Activated CD4-positive, alpha-beta T cell treated with anti-CD3 and anti-CD28 coated beads, Interleukin-10, Interleukin-2, amounts not matched to agents 100 ng/mL and 50 ng/mL, durations not matched to agents 16 hours and 8 hours (primary cell): ENCODE measurements around the gene SPINK8.
"Not testable (repeated sequence)": the region's sequence is repeated elsewhere in the genome, so short reads cannot be mapped to it uniquely, and the experiment has no call there.

ENCODE experiments used
- DNase-seq: peaks from one replicate; pipeline ENCODE4 v3.0.0-alpha.2; 2020

The SPINK8 gene

DNA sequence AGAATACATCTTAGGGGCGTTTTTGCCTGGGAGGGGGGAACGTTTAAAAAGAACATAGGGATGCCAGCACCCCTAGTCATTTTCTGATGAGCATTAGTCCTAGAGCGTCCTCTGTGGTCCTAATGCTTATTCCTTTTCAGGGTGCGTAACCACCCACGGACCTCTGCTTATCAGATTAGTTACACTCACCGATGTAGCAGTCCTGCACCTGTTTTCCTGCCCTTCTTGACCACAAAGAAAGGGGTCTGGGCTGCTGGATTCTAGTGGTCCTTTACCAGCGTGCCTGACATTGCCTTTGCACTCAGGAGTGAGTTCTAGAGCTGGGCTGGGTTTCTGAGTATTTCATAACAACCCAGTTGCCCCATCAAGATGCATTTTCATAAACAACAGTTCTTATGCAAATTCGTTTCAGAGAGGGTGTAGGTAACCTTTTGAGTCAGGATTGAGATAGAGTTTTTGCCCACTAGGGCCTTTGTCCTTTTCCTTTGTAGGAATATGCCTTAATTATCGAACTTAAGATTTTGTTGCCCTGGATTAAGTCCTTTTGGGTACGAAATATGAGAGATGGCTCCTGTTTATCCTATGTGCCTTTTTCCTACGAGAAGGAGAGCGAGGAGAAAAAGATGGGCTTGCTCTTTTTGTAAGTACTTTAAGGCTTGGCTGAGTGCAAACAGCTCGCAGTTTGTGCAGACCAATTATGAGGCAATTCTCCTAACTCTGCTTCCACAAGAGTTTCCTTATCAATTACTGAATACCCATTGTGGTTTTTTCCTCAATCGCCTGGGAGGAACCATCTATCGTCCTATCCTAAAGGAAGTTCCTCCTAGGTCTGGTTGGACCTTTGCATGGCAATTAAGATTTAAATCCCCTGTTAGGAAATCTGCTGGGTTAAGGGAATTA lies at the start of gene SPINK8:
SPINK8 (minus strand) TSS at position 316 of the 900 bp plus-strand sequence. CDS start 5,320 bp downstream, outside the sequence.
- not testable (repeated sequence) for DNase-seq

DNA sequence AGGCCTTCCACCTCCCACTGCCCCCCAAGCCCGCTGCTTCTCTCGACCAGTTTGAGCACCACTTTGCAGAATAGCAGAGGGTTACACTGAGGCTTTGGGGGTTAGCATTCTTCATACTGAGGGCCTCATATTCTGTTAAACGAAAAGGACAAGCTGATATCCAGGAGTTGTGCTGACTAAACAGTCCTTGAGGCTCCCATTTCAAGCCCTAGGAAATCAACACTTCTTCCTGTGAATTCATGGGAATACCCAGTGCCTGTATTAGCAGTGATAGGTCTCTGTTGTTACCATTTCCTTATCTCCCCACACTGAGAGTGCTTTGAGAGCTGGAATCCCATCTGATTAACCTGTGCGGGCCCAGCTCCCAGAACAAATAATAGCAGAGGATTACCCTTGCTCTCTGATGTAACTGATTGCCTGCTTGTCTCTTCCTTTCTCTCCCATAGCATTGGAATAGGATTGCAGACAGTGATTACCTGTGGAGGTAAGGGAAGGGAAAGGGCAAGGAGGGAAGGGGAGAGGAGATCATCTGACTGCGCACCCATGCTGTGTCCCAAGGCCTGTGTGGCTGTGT lies 39.5 kb upstream of the SPINK8 start:
- DNase-seq = no peak

DNA sequence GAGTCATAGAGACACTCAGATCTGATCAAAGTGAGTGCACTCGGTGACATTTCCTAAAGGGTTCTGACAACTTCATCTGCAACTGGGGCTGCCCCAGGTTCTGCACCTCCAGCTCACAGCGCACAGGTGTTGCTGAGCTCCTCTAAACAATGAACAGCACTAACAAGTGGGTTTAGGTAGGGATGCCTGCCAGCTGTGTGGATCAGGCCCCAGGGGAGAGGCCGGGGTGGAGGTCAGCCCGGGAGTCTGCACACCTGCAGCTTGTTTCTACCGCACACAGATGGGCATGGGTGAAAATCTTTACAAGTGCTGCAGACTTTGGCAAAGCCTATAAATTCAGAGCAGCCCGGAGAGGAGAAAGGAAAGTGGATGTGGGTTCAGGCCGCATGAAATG lies 38.9 kb upstream of the SPINK8 start:
- DNase-seq = no peak

DNA sequence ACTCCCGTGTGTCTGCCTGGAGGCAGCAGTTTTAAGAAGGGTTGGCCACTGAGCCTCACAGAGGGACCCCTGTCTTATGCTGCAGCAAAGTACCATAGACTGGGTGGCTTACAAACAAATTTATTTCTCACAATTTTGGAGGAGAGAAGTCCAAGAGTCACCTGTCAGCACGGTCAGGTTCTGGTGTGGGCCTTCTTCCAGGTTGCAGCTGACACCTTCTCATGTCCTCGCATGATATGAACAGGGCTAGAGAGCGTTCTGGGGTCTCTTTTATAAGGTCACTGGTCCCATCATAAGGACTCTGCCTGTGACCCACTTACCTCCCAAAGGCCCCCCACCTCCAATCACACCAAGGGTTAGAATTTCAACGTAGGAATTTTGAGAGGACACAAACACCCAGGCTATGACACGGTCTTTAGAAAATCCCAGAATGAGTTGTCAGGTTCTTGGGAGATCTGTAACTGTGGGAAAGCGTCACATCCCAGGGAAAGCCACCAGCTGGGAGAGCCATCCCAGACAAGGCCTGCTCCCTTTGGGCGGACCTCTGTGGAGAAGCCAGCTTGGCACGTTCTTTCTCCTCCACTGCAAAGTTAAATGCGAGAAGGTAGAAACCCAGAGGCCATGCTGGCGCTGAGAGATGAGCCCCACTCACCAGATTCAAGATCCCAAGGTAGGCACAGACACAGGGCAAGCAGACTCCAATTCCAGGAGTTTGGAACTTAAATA lies 38.4 kb upstream of the SPINK8 start, which contains the start of gene FBXW12:
FBXW12 (plus strand) TSS at position 569 of the 726 bp plus-strand sequence. CDS start 549 bp downstream, outside the sequence.
- no peak for DNase-seq

DNA sequence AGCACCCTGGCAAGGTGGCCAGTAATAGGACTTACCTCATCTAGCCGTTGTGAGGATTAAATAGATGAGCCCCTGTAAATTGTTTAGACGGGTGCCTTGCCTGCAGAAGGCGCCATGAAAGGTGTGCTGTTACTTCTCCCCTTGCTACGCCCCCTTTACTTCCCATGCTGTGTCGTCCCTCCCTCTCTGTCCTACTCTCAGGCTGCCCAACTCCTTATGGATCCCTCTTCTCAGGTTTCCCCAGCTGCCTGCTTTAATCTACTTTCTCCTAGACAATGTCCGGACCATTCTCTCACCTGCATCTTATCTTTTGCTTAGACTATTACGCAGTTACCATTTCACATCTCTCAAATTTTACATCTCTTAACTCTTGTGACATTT lies 36.9 kb upstream of the SPINK8 start:
- no peak for DNase-seq

DNA sequence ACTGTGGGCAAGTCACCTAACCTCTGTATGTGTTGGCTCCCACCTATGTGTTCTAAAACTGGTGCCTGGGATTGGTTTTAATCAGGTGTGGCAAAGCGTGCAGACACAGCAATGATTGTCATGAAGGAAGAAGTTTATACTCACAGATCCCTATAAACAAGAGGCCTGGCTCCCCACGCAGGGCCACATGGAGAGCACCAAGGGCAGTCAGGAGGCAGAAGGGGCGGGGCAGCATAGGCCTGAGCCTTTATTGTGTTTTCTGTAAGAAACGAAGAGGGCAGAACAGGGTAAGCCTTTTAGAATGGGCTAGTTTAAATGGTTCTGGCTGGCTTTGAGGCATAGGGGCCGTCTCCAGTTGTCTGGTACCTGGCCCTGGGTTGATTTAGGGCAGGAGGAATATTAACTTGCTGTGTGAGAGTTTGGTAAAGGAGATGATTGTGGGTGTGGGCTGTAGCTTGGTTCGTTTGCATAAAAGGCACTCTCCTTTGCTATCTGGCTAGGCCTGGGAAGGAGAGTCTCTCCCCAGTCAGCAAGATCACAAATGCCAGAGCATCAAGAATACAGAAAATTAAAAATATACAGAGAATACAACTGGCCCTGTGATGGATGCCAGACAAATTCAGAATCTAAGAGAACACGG lies 36.4 kb upstream of the SPINK8 start:
- DNase-seq = no peak

DNA sequence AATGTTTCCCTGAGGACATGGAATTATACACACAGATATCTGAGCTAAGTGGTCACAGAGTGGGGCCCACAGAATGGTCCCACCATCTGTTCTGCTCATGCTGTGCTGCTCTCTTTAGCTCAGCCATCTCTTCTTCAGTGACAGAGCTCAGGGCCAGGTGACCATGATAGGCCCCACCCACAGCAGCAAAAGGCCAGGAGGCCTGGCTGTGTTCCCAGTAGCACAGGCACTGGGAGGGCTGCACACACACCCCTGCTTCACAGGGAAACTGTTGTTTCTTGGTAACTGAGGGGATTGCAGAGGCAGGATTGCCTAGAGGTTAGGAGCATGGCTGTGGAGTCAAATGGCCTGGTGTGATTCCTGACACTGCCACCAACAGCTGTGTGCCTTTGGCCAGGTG lies 33.7 kb upstream of the SPINK8 start:
- DNase-seq = no peak

DNA sequence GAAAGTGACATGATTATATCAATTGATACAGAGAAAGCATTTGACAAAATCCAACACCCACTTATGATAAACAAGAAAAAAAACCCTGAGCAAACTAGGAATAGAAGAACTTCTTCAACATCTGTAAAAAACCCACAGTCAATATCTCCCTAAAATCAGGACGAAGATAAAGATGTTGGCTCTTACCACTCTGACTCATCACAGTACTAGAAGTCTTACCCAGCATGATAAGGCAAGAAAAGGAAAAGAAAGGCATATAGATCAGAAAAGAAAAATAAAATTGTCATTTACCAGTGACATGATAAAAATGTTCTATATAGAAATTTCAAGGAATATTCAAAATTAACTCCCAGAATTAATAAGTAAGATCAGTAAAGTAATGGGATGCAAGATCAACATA lies 31.4 kb upstream of the SPINK8 start:
- DNase-seq = no peak

DNA sequence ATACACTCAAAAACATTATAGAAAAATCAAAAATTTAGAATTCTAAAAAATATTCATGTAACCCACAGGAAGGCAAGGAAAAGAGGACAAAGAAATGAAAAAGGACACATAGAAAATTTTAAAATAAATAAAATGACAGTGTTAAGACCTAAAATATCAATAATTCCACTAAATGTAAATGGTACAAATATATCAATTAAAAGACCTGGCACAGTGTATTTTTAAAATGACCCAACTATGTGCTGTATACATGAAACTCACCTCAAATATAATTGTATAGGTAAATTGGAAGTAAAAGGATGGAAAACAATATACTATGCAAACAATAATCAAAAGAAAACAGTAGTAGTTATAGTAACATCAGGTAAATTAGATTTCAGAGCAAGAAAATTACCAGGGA lies 28.5 kb upstream of the SPINK8 start:
- DNase-seq = no peak

DNA sequence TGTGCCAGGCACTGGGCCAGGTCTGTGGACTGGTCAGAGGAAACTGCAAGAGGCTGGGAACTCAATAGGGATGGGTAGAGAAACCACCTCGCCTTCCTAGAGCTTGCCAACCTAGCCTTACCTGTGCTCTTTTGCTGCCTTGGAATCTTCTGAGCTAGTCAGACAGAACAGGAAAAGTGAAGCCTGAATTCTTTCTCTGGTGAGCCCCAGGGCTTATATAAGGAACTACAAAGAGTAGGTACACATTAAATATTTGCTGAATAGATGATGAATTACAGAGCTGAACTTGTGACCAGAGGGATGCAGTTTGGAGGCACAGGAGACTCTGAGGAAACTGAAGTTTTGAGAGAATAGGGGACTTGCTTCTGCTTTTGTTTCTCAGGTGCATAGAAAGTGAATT lies 23.0 kb upstream of the SPINK8 start:
- DNase-seq = no peak

DNA sequence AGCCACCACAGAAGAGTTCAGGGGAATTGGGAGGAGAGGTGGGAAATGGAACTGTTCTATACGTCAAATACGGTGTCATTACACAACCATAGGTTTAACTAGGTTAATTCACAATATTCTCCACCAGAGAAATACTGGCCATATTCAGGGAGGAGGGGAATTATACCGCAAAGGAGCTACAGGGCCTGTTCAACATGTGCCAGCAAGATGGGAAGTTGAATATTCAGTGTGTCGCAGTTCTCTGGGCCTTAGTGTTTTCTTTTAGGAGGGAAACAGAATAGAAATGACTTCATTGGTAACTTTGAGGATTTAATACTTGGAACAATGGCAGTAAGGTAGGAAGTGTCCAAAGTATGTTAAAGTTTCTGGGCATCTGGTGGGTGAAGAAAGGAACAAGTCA lies 20.5 kb upstream of the SPINK8 start:
- DNase-seq = no peak

DNA sequence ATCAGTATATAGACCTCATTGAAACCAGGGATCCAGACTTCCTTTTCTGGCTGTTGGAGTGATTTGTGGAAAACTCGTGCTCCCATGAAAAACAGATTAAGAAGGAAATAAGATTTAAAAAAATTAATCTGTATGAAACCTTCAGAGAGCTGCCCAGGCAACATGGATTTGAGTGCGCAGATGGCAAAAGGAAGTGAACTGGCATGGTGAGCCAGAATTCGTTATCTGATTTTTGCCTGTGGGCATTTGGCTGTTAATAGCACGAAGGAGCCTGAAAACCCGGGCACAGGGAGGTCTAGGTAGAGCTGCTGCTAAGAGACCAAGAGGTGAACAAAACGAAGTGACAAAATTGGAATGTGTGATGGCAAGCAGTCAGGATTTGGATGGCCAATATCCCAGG lies 19.1 kb upstream of the SPINK8 start:
- no peak for DNase-seq

DNA sequence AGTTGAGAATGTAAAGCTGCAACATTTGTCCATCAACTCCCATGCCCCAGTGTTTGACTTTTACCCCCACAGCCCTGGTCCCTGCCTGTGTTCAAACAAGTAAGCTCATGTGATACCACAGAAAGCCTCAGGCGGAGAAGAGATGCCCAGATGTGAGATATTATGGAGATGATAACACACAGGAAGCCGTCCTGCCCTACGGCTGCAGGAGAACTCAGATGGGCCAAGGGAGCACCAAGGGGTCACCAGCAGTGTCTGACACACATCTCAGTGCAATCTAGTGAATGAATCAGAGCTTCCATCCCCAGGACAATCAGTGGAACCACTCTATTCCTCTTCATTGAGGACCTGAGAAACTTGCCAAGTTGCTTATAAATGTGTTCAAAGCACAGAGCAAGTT lies 14.0 kb upstream of the SPINK8 start:
- DNase-seq = no peak

DNA sequence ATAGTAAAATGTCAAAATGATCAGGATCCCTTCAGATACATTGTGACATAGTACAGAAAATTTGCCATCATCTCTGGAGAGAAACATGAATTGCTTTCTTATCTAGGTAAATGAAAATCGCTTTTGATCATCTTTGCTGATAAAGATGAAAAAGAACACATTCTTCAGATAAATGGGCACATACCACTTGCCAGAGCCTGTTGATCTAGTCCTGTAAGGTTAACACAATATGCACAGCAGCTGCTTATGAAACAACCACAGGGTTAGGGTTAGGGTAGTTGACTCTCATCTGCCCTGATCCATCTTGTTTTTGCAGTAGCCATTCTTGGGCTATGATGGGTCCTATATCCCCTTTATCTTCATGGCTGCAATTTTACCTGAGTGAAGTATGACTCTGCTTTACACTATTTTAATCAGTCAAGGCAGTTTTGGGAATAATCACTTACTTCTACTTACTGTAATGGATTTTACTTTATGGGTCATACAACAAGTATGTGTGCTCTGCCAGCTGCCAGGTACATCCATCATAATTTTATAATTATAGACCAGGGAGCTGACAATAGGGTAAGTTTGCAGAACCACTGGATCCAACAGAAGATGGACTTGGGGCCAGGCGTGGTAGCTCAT lies 12.6 kb upstream of the SPINK8 start:
- DNase-seq = no peak

DNA sequence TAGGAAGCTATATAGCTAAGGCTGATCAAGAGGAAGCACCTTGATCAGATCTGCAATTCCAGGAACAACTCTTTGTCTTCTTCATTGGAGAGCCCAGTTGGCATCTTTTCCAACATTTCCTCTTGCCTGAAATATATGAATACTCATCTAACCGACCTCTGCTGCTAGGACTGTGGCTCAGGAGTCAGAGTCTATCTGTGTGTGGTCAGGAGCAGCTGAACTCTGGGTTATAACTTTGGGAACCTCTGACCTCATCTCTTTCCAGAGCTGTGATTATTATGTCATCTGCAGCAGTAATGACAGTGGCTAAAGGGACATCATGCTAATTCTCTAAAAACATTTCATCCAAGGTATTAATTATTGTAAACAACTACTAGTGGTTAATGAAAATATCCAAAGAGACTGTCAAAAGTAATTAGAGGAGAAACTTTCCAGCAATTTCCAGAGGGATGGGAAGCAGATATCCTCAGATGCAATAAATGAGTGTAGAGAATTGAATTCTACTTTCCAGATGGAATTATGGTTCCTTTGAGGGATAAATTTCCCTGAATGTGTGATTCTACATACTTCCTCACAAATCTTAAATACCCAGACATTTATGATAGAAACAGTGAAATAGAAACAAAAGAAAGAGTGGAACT lies 11.5 kb upstream of the SPINK8 start:
- DNase-seq = no peak

DNA sequence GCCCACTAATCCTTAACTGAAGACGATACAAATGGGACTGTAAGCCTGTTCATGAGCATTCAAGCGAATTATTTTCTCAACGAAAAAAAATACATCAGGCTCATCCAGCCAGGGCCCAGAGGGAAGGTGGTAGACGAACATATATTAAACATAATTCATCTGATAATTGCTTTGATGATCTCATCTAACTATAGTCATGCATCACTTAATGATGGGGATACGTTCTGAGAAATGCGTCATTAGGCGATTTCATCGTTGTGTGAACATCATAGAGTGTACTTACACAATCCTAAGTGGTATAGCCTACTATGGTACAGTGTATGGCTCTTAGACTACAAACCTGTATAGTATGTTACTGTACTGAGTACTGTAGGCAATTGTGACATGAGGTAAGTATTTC lies 10.0 kb upstream of the SPINK8 start:
- DNase-seq = no peak

DNA sequence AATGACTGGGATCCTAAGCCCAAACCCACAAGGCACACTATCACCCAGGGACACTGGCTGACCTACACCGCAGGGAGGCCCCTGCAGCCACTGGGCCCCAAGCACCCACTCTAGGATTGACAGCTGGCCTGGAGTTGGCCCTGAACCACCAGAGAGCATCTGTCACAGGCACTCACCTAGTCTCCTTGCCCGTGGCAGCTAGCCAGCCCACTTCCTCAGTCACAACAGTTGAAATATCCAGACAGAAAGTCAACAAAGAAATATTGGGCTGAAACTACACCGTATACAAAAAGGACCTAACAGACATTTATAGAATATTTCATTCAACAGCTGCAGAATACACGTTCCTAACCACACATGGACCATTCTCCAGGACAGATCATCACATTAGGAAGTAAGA lies 5.2 kb upstream of the SPINK8 start:
- DNase-seq = no peak

DNA sequence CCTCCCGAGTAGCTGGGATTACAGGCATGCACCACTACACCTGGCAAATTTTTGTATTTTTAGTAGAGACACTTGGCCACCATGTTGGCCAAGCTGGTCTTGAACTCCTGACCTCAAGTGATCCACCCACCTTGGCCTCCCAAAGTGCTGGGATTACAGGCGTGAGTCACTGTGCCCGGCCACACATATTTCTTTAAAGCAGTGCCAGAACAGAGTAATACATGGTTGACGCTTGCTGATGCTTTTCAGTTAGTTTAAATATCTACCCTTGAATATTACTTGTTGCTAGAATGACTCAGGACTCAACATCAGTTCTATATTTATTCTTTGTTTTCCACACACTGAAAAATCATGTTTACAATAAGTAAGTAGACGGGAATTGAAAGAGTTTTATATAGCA lies 4.1 kb upstream of the SPINK8 start:
- DNase-seq = not testable (repeated sequence)

DNA sequence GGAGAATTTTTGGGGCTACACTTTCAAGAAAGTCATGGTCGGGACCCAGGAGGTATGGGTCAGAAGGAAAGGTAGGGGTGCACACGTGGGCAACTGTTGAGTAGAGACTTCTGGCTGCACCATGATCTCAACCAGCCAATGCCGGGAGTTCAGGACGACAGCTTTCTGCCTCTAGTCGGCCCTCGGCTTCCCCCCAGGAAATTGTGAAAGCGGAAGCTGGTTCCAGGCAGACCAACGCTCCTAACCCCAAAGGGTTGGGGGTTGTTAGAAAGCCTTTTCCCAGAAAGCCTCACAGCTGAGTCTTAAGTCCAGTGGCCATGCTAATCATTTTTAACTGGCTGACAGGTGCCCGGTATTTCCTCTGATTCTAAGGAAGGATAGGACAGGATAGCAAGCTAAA lies 1.8 kb upstream of the SPINK8 start:
- not testable (repeated sequence) for DNase-seq

DNA sequence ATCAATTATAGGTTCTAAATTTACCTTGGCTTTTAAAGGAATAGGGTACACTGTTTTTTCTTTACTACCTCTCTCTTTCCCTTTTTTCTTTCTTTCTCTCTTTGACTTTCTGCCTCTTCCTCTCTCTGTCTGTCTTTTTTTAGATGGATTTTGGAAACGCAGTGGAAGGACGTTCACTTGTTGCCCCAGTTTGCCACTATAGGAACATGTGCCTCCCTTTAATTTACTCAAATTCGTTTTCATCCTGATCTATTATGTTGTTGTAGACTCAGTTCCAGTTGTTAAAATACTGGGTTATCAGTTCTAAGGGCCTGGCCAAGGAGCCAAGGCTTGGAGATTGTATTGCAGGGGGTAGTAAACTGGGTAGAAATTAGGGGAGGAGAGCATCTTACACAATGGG lies 1.1 kb upstream of the SPINK8 start:
- no peak for DNase-seq

DNA sequence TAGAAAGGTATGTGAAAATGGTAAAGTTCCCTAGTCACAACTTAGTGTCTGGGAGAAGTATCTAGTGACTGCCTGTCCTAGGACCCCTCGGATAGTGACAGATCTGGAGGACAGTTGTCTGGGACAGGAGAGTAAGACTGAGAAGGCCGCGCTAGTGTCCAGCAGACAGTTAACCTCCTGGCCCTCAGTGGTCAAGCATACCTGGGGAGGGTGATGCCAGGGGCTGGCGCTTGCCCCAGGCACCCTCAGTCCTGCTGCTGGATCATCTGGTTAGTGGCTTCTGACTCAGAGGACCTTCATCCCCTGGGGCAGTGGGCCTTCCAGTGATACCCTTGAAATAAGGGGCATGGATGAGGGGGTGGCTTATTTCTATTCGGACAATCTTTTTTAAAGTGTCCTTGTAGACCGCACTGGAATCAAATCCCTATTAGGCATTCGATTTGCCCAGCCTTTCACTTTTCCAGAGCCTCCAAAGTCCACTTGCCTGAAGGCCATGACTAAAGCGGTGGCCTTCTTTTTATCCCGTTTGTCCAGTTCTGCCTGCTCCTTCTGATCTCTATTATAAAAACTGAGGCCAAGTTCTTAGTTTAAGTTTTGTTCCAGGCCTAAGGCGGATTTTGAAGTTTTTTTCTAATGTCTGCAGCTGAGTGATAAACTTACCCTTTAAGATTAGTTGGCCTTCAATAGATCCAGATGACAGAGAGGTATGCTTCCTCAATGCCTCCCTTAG lies 1.6 kb downstream of the SPINK8 start:
- not testable (repeated sequence) for DNase-seq

DNA sequence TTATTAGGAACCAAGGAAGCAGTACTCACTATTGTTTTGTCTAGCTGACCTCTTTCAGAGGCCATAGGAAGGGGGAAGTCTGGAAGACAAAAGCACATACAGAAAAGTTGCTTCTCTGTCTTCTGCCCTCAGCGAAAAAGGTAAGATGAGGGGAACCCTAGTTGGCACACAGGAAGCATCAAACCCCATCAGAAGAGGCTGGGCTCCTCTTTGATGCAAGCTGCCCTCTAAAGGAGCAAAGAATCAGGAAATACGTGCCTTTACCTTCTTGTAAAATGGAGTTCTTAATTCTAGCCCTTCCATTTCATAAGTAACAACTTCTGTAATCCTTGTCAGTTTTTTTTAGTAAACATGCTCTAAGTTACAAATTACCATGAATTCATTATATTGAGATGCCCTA lies 12.5 kb downstream of the SPINK8 start:
- DNase-seq = no peak
